ENCODE data around the gene PTGIS. TPM values are rescaled to one million over a fixed set of nuclear protein-coding genes. Genes with fewer than 3 reads are reported as not detected.

The PTGIS gene
- total and polyA plus RNA-seq, 4 experiments from 2014 or later, result not detected

GRCh38 chr20:49482173-49482572 is 85.8 kb downstream of the PTGIS start:
- H3K4me1 ChIP-seq (ENCODE audit: insufficient read depth, low read length), result peaks cover 14% of the 10 kb centered on the region
- Mint-ChIP-seq H3K4me1 (peaks cover 4 to 10% (median 7%) of the 10 kb centered on the region in 4 donors), H3K27me3 (peaks cover 37 to 44% of the 10 kb centered on the region in 2 donors), H3K36me3 (no peaks in the 10 kb centered on the region), H3K9me3 (peaks cover 0 to 3% (median 0%) of the 10 kb centered on the region in 8 donors), H3K27ac (no peak overlapping the region), H3K4me3 (peak overlapping the region in 1 of 8 donors; percentile 41)
- H3K4me3 ChIP-seq (ENCODE audit: low read length in 2 of 2), result no peak overlapping the region
- H3K9me3 ChIP-seq (ENCODE audit: control insufficient read depth in 1 of 2, low read length in 2 of 2), result no peaks in the 10 kb centered on the region
- ChIA-PET POLR2A (ENCODE audit: partially characterized antibody) (no interaction called here), CTCF (ENCODE audit: partially characterized antibody) (no interaction called here)
- H3K36me3 ChIP-seq (ENCODE audit: insufficient read depth, low read length), result no peaks in the 10 kb centered on the region
- no peak overlapping the region for H3K27ac ChIP-seq (ENCODE audit: low read depth, low read length)
- DNase-seq, result no peak
- peaks cover 21% of the 10 kb centered on the region for H3K27me3 ChIP-seq (ENCODE audit: insufficient read depth, low read length)
- intact Hi-C loops (cut with micrococcal nuclease), result no loop called here

GRCh38 chr20:49481116-49481515 is 86.8 kb downstream of the PTGIS start:
- no peaks in the 10 kb centered on the region for H3K9me3 ChIP-seq (ENCODE audit: control insufficient read depth in 1 of 2, low read length in 2 of 2)
- no peak overlapping the region for H3K27ac Mint-ChIP-seq
- intact Hi-C loops (cut with micrococcal nuclease), result no loop called here
- peaks cover 14% of the 10 kb centered on the region for H3K4me1 ChIP-seq (ENCODE audit: insufficient read depth, low read length)
- no peak for DNase-seq
- H3K4me1 Mint-ChIP-seq, result peaks cover 4 to 10% (median 7%) of the 10 kb centered on the region in 4 donors
- peaks cover 21% of the 10 kb centered on the region for H3K27me3 ChIP-seq (ENCODE audit: insufficient read depth, low read length)
- peak overlapping the region in 1 of 8 donors; percentile 8 for H3K4me3 Mint-ChIP-seq
- POLR2A ChIA-PET (ENCODE audit: partially characterized antibody), result no interaction called here
- no peak overlapping the region for H3K27ac ChIP-seq (ENCODE audit: low read depth, low read length)
- H3K36me3 ChIP-seq (ENCODE audit: insufficient read depth, low read length), result no peaks in the 10 kb centered on the region
- CTCF ChIA-PET (ENCODE audit: partially characterized antibody), result no interaction called here
- peaks cover 0 to 3% (median 0%) of the 10 kb centered on the region in 8 donors for H3K9me3 Mint-ChIP-seq
- H3K36me3 Mint-ChIP-seq, result no peaks in the 10 kb centered on the region
- peaks cover 37 to 44% of the 10 kb centered on the region in 2 donors for H3K27me3 Mint-ChIP-seq
- no peak overlapping the region for H3K4me3 ChIP-seq (ENCODE audit: low read length in 2 of 2)

GRCh38 chr20:49480236-49480635 is 87.7 kb downstream of the PTGIS start:
- H3K4me1 ChIP-seq (ENCODE audit: insufficient read depth, low read length), result peaks cover 14% of the 10 kb centered on the region
- no peaks in the 10 kb centered on the region for H3K36me3 ChIP-seq (ENCODE audit: insufficient read depth, low read length)
- DNase-seq, result no peak
- no peak overlapping the region for H3K27ac ChIP-seq (ENCODE audit: low read depth, low read length)
- intact Hi-C loops (cut with micrococcal nuclease), result no loop called here
- CTCF ChIA-PET (ENCODE audit: partially characterized antibody), result no interaction called here
- peaks cover 34 to 45% of the 10 kb centered on the region in 2 donors for H3K27me3 Mint-ChIP-seq
- POLR2A ChIA-PET (ENCODE audit: partially characterized antibody), result no interaction called here
- no peak overlapping the region for H3K4me3 ChIP-seq (ENCODE audit: low read length in 2 of 2)
- H3K4me1 Mint-ChIP-seq, result peaks cover 4 to 10% (median 7%) of the 10 kb centered on the region in 4 donors
- no peak overlapping the region for H3K27ac Mint-ChIP-seq
- H3K9me3 Mint-ChIP-seq, result peaks cover 0 to 2% (median 0%) of the 10 kb centered on the region in 8 donors
- no peaks in the 10 kb centered on the region for H3K36me3 Mint-ChIP-seq
- H3K4me3 Mint-ChIP-seq, result peak overlapping the region in 1 of 8 donors; percentile 11
- peaks cover 20% of the 10 kb centered on the region for H3K27me3 ChIP-seq (ENCODE audit: insufficient read depth, low read length)
- H3K9me3 ChIP-seq (ENCODE audit: control insufficient read depth in 1 of 2, low read length in 2 of 2), result no peaks in the 10 kb centered on the region

GRCh38 chr20:49479785-49480184 is 88.2 kb downstream of the PTGIS start:
- no peak overlapping the region for H3K27ac ChIP-seq (ENCODE audit: low read depth, low read length)
- H3K27me3 ChIP-seq (ENCODE audit: insufficient read depth, low read length), result peaks cover 19% of the 10 kb centered on the region
- no peaks in the 10 kb centered on the region for H3K9me3 ChIP-seq (ENCODE audit: control insufficient read depth in 1 of 2, low read length in 2 of 2)
- intact Hi-C loops (cut with micrococcal nuclease), result no loop called here
- H3K9me3 Mint-ChIP-seq, result peaks cover 0 to 2% (median 0%) of the 10 kb centered on the region in 8 donors
- peaks cover 4 to 8% (median 7%) of the 10 kb centered on the region in 4 donors for H3K4me1 Mint-ChIP-seq
- no peak for DNase-seq
- no peak overlapping the region for H3K4me3 Mint-ChIP-seq
- peaks cover 14% of the 10 kb centered on the region for H3K4me1 ChIP-seq (ENCODE audit: insufficient read depth, low read length)
- H3K4me3 ChIP-seq (ENCODE audit: low read length in 2 of 2), result no peak overlapping the region
- peaks cover 38 to 48% of the 10 kb centered on the region in 2 donors for H3K27me3 Mint-ChIP-seq
- ChIA-PET CTCF (ENCODE audit: partially characterized antibody) (no interaction called here), POLR2A (ENCODE audit: partially characterized antibody) (no interaction called here)
- no peaks in the 10 kb centered on the region for H3K36me3 Mint-ChIP-seq
- no peak overlapping the region for H3K27ac Mint-ChIP-seq
- no peaks in the 10 kb centered on the region for H3K36me3 ChIP-seq (ENCODE audit: insufficient read depth, low read length)

GRCh38 chr20:49478754-49479689 is 88.9 kb downstream of the PTGIS start:
- Histone ChIP-seq H3K4me1 (ENCODE audit: insufficient read depth, low read length) (peaks cover 9% of the 10 kb centered on the region), H3K27ac (ENCODE audit: low read depth, low read length) (no peak overlapping the region), H3K36me3 (ENCODE audit: insufficient read depth, low read length) (no peaks in the 10 kb centered on the region), H3K9me3 (ENCODE audit: control insufficient read depth in 1 of 2, low read length in 2 of 2) (no peaks in the 10 kb centered on the region), H3K4me3 (ENCODE audit: low read length in 2 of 2) (no peak overlapping the region), H3K27me3 (ENCODE audit: insufficient read depth, low read length) (peaks cover 16% of the 10 kb centered on the region)
- Mint-ChIP-seq H3K27ac (no peak overlapping the region), H3K27me3 (peaks cover 37 to 50% of the 10 kb centered on the region in 2 donors), H3K9me3 (no peaks in the 10 kb centered on the region), H3K36me3 (no peaks in the 10 kb centered on the region), H3K4me3 (no peak overlapping the region), H3K4me1 (peaks cover 0 to 2% (median under 1%) of the 10 kb centered on the region in 4 donors)
- DNase-seq, result no peak
- ChIA-PET CTCF (ENCODE audit: partially characterized antibody) (no interaction called here), POLR2A (ENCODE audit: partially characterized antibody) (no interaction called here)
- intact Hi-C loops (cut with micrococcal nuclease), result no loop called here

- peaks cover 11% of the 10 kb centered on the region for H3K27me3 ChIP-seq (ENCODE audit: insufficient read depth, low read length)
- no peaks in the 10 kb centered on the region for H3K36me3 ChIP-seq (ENCODE audit: insufficient read depth, low read length)
- no peaks in the 10 kb centered on the region for H3K9me3 ChIP-seq (ENCODE audit: control insufficient read depth in 1 of 2, low read length in 2 of 2)
- intact Hi-C loops (cut with micrococcal nuclease), result no loop called here
- peaks cover 39 to 52% of the 10 kb centered on the region in 2 donors for H3K27me3 Mint-ChIP-seq
- no peak overlapping the region for H3K4me3 Mint-ChIP-seq
- no peak overlapping the region for H3K27ac ChIP-seq (ENCODE audit: low read depth, low read length)
- no peaks in the 10 kb centered on the region for H3K9me3 Mint-ChIP-seq
- H3K36me3 Mint-ChIP-seq, result no peaks in the 10 kb centered on the region
- H3K4me1 ChIP-seq (ENCODE audit: insufficient read depth, low read length), result peaks cover 4% of the 10 kb centered on the region
- CTCF ChIA-PET (ENCODE audit: partially characterized antibody), result no interaction called here
- POLR2A ChIA-PET (ENCODE audit: partially characterized antibody), result no interaction called here
- H3K27ac Mint-ChIP-seq, result no peak overlapping the region
- H3K4me3 ChIP-seq (ENCODE audit: low read length in 2 of 2), result no peak overlapping the region
- no peak for DNase-seq
- H3K4me1 Mint-ChIP-seq, result peaks cover 0 to 2% (median 0%) of the 10 kb centered on the region in 4 donors
Measured at GRCh38 chr20:49478266-49478665, 89.7 kb downstream of the PTGIS start.

GRCh38 chr20:49477200-49477599 is 90.7 kb downstream of the PTGIS start:
- peaks cover 39 to 52% of the 10 kb centered on the region in 2 donors for H3K27me3 Mint-ChIP-seq
- peaks cover 0 to 2% (median 0%) of the 10 kb centered on the region in 4 donors for H3K4me1 Mint-ChIP-seq
- DNase-seq, result no peak
- no peak overlapping the region for H3K4me3 Mint-ChIP-seq
- no peak overlapping the region for H3K4me3 ChIP-seq (ENCODE audit: low read length in 2 of 2)
- no peaks in the 10 kb centered on the region for H3K9me3 ChIP-seq (ENCODE audit: control insufficient read depth in 1 of 2, low read length in 2 of 2)
- H3K27ac Mint-ChIP-seq, result no peak overlapping the region
- H3K36me3 Mint-ChIP-seq, result no peaks in the 10 kb centered on the region
- peaks cover 4% of the 10 kb centered on the region for H3K27me3 ChIP-seq (ENCODE audit: insufficient read depth, low read length)
- H3K27ac ChIP-seq (ENCODE audit: low read depth, low read length), result no peak overlapping the region
- ChIA-PET CTCF (ENCODE audit: partially characterized antibody) (interaction anchor here (1.6 kb wide), 1 partner anchor 8 kb away, joined by 6 read pairs; no protein-coding TSS in a partner anchor), POLR2A (ENCODE audit: partially characterized antibody) (no interaction called here)
- H3K9me3 Mint-ChIP-seq, result no peaks in the 10 kb centered on the region
- no peaks in the 10 kb centered on the region for H3K36me3 ChIP-seq (ENCODE audit: insufficient read depth, low read length)
- no peaks in the 10 kb centered on the region for H3K4me1 ChIP-seq (ENCODE audit: insufficient read depth, low read length)
- intact Hi-C loops (cut with micrococcal nuclease), result no loop called here

Data from CD4-positive, alpha-beta memory T cell (primary cell).